Activated CD8-positive, alpha-beta memory T cell treated with anti-CD3 and anti-CD28 coated beads for 4 hours (primary cell): Measurements from ENCODE around the gene CFAP299.
A peak's percentile ranks its signal among the peaks of the same experiment; 100 is the strongest.
"Not testable (repeated sequence)": the region's sequence is repeated elsewhere in the genome, so short reads cannot be mapped to it uniquely, and the experiment has no call there.

Experiments
- DNase-seq, 2 donors: peaks; one replicate each; pipeline ENCODE4 v3.0.0-alpha.2; 2020; ENCODE audit warnings: low read depth in 2 of 2

The CFAP299 gene

GRCh38 chr4:80331693-80332092, 3.8 kb upstream of the CFAP299 start:
- no peak for DNase-seq

GRCh38 chr4:80333121-80333520, 2.4 kb upstream of the CFAP299 start:
- DNase-seq = no peak

- DNase-seq = no peak
Observed at GRCh38 chr4:80334568-80334967, 962 bp upstream of the CFAP299 start.

- no peak for DNase-seq
Observed at GRCh38 chr4:80335226-80335553, 340 bp upstream of the CFAP299 start.

GRCh38 chr4:80336582-80336981, 1.1 kb downstream of the CFAP299 start:
- DNase-seq = no peak

GRCh38 chr4:80340036-80340435, 4.5 kb downstream of the CFAP299 start:
- no peak for DNase-seq

GRCh38 chr4:80342684-80343083, 7.2 kb downstream of the CFAP299 start:
- DNase-seq = not testable (repeated sequence)

GRCh38 chr4:80343887-80344286, 8.4 kb downstream of the CFAP299 start:
- no peak for DNase-seq

- DNase-seq = no peak
Observed at GRCh38 chr4:80360084-80360483, 24.6 kb downstream of the CFAP299 start.

GRCh38 chr4:80360900-80361299, 25.4 kb downstream of the CFAP299 start:
- DNase-seq = no peak

- DNase-seq = no peak
Observed at GRCh38 chr4:80361329-80361900, 25.9 kb downstream of the CFAP299 start.

- DNase-seq = peak in 1 of 2 donors; percentile 18
Observed at GRCh38 chr4:80362578-80363181, 27.1 kb downstream of the CFAP299 start.

- DNase-seq = peak; percentile 14 to 19
Observed at GRCh38 chr4:80365928-80366327, 30.4 kb downstream of the CFAP299 start.

GRCh38 chr4:80367737-80368136, 32.2 kb downstream of the CFAP299 start:
- no peak for DNase-seq

GRCh38 chr4:80370635-80371034, 35.1 kb downstream of the CFAP299 start:
- DNase-seq = no peak

- no peak for DNase-seq
Observed at GRCh38 chr4:80371046-80371445, 35.5 kb downstream of the CFAP299 start.

- DNase-seq = no peak
Observed at GRCh38 chr4:80374180-80374579, 38.6 kb downstream of the CFAP299 start.

GRCh38 chr4:80382090-80382832, 46.7 kb downstream of the CFAP299 start:
- DNase-seq = no peak

GRCh38 chr4:80385397-80386280, 50.1 kb downstream of the CFAP299 start:
- no peak for DNase-seq

GRCh38 chr4:80386281-80386886, 50.9 kb downstream of the CFAP299 start:
- no peak for DNase-seq

GRCh38 chr4:80387390-80388283, 52.1 kb downstream of the CFAP299 start:
- DNase-seq = no peak
